Hippocampal formation (tissue), 2 donors: ENCODE results near the gene SOX11.

ENCODE experiments used
- DNase-seq, 2 donors: peaks; one replicate each; lab custom pipeline; 2025; lab: John Stamatoyannopoulos, UW

Gene SOX11

GRCh38 chr2:5691221-5691984 lies 781 bp upstream of the SOX11 start:
- DNase-seq = no peak

GRCh38 chr2:5692561-5693286 lies 540 bp downstream of the SOX11 start:
- DNase-seq = no peak

- DNase-seq = no peak
These were observed 1.4 kb downstream of the SOX11 start for GRCh38 chr2:5693287-5694201.

GRCh38 chr2:5694306-5694705 lies 2.1 kb downstream of the SOX11 start:
- no peak for DNase-seq

GRCh38 chr2:5695654-5696403 lies 3.6 kb downstream of the SOX11 start:
- DNase-seq = no peak

GRCh38 chr2:5696404-5696944 lies 4.3 kb downstream of the SOX11 start:
- DNase-seq = no peak

GRCh38 chr2:5696945-5697521 lies 4.8 kb downstream of the SOX11 start:
- DNase-seq = peak in 1 of 2 donors; percentile 19

GRCh38 chr2:5697562-5697961 lies 5.4 kb downstream of the SOX11 start:
- no peak for DNase-seq

- no peak for DNase-seq
These were observed 6.0 kb downstream of the SOX11 start for GRCh38 chr2:5698134-5698533.

GRCh38 chr2:5699963-5700362 lies 7.8 kb downstream of the SOX11 start:
- DNase-seq = no peak

- DNase-seq = no peak
These were observed 8.4 kb downstream of the SOX11 start for GRCh38 chr2:5700551-5700950.

GRCh38 chr2:5701266-5701665 lies 9.1 kb downstream of the SOX11 start:
- no peak for DNase-seq

- DNase-seq = no peak
These were observed 11.0 kb downstream of the SOX11 start for GRCh38 chr2:5703166-5703565.

- DNase-seq = no peak
These were observed 13.3 kb downstream of the SOX11 start for GRCh38 chr2:5705490-5705889.

GRCh38 chr2:5706717-5707455 lies 14.7 kb downstream of the SOX11 start:
- DNase-seq = no peak

- DNase-seq = no peak
These were observed 18.4 kb downstream of the SOX11 start for GRCh38 chr2:5710615-5711014.

GRCh38 chr2:5713101-5713500 lies 20.9 kb downstream of the SOX11 start:
- DNase-seq = no peak

- no peak for DNase-seq
These were observed 27.6 kb downstream of the SOX11 start for GRCh38 chr2:5719629-5720334.

- DNase-seq = no peak
These were observed 28.2 kb downstream of the SOX11 start for GRCh38 chr2:5720426-5720825.

- DNase-seq = no peak
These were observed 30.1 kb downstream of the SOX11 start for GRCh38 chr2:5722236-5722635.
